ENCODE results near the gene SERPINB6.
"Not testable (repeated sequence)": the region's sequence is repeated elsewhere in the genome, so short reads cannot be mapped to it uniquely, and the experiment has no call there.

The SERPINB6 gene

DNA sequence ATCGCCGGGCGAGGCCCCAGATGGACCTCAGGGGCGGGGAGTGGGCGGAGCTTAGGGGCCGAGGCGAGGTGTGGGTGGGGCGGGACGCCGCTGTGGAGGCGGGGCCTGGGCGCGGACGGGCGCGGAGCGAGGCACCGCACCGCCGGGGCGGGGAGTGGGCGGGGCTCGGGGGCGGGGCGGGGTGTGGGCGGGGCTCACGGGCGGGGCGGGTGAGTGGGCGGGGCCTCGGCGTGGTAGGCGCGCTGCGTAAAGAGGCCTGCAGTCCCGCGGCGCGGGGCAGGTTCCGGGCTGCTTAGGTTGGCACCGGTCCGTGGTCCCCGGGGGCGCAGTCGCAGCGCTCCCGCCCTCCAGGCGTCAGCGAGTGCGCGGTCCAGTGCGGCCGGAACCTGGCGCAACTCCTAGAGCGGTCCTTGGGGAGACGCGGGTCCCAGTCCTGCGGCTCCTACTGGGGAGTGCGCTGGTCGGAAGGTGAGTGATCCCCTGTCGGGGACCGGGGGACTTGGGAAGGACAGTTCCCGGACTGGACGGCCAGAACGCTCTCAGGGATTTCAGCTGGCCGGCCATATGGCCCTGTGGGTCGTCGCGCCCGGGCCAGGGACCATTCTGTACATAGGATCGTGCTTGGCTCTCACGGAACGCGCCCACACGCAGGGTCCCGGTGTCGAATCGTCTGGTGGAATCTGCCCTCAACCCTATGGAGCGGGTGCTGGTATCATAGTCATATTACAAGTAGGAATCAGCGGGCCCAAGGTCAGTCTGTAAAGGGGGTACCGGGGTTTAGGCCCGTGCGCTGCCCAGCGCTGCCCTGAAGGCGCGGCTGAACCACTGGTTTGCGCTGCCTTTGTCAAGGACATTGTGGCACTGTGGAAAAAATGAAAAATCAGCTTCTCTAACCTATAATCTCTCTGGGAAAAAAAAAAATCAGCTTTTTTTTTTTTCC, 28.5 kb upstream of the SERPINB6 start, which contains the start of gene NQO2:
NQO2 (plus strand) TSS at position 277 of the 940 bp plus-strand sequence. CDS start 6,659 bp downstream, outside the sequence.
- DNase-seq (ENCODE audit: low read depth in 2 of 2): peak; percentile 82 to 84

DNA sequence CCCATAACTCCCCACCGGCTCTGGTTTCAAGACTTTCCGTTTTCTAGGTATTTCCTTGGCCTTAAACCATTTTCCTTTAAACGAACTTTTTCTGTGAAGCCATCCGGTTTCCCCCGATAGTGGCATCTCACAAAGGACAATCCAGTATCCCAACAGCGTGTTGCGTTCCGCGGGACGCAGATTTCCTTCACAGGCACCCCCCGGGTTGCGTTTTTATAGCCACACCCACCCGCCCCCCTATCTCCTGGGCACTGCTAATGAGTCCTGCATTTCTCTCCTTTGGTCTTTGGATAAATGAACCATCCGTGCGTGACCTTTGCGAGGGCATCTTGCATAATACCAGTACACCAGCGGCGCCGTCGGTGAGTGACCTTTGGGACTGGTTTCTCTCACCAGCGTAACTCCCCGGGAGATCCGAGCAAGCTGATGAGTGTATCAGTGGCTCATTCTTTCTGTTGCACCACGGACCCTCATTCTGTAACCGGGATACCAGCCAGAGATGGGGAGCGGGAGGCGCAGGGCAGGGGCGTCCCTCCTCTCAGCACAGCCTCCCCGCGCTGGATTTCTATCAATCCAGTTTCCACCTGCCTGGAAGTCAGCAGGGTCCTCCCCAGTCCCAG, 27.7 kb upstream of the SERPINB6 start:
- no peak for DNase-seq (ENCODE audit: low read depth in 2 of 2)

GRCh38 chr6:2998249-2998997, 27.1 kb upstream of the SERPINB6 start:
- not testable (repeated sequence) for DNase-seq (ENCODE audit: low read depth in 2 of 2)

- no peak for DNase-seq (ENCODE audit: low read depth in 2 of 2)
These were observed 22.5 kb upstream of the SERPINB6 start for GRCh38 chr6:2993755-2994317.

DNA sequence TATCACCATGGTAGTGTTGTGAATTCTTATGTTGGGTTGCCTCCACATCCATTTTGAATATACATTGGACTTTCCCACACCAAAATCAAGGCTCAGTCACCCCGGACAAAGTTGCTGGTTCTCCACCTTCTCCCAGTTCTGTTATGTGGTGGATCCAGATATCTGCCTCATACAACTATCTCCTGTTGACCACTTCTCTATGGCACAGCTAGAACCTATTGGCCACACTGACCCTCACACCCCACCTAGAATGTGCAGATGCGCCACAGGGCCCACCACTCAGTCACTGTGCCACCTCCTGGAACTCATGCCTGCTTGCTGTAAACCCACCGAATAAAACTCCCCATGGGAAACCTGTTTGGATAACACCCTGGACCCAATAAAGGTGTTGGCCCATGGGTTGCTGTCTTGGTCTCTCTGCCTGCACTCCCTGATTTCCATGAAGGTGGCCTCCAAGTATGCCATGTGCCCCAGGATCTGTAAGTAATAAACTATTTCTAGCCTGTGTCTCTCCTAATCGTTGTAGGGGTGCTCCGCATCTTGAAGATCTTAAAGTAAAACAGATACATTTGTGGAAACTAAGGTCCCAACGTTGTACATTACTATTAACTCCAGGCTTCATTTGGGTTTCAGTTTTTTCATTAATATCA, 21.1 kb upstream of the SERPINB6 start:
- DNase-seq (ENCODE audit: low read depth in 2 of 2): no peak

- no peak for DNase-seq (ENCODE audit: low read depth in 2 of 2)
These were observed 19.7 kb upstream of the SERPINB6 start for GRCh38 chr6:2990932-2991506.

- no peak for DNase-seq (ENCODE audit: low read depth in 2 of 2)
These were observed 19.0 kb upstream of the SERPINB6 start for GRCh38 chr6:2990248-2990931.

- peak in 1 of 2 donors; percentile 24 for DNase-seq (ENCODE audit: low read depth in 2 of 2)
These were observed 18.2 kb upstream of the SERPINB6 start for GRCh38 chr6:2989332-2990247.

DNA sequence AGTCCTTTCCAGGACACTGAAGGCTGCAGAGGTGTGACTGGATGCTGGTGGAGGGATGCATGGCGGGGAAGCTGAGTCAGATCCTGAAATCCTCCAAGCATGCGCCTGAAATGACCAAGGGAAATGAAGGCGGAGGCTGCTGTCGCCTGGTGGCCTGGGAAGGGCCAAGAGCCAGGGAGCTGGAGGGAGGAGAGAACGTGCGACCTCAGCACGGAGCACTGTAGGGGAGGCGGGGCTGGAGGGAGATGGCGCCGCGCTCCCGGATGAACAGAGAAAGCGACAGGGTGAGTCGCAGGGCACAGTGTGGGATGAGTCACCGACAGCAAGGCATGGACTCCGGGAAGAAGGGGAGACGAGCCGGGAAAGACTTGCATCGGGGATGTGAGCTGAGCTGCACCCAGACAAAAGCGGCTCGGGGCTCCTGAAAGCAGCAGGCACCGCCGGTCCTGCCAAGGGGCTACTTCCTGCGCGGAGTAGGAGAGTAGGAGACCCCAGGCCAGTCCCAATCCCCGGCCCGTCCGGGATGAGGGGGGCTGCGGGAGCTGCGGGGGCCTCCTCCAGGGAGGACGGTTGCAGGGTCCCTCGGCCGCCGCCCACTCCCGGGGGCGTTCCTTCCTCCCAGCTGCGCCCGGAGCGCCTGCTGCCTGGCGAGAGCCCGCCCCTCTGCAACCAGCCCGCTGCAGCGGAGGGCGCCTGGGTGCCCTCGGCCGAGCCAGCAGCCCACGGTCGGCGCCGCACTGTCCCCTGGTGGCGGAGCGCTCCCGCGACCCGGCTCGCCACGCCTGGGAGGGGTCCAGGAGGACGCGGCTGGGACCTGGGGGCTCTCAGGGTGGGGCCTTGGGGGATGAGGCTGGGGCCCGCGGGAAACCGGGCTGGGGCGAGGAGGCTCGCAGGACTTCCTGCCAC, 17.3 kb upstream of the SERPINB6 start:
- peak in 1 of 2 donors; percentile 50 for DNase-seq (ENCODE audit: low read depth in 2 of 2)

DNA sequence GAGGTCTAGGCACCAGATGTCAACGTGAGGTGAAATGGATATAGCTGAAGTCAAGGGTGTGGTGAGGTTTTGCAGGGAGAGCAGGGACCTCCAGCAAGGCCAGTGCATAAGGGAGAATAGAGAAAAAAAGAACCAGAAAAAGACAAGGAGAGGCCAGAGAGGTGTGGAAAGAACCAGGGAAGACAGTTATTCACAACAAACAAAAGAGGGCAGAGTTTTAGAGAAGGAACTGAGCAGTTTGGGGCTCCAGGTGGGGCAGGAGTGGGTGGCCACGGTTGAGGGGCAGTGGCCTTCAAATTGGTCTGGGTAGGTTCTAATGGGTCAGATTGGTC, 16.7 kb upstream of the SERPINB6 start:
- no peak for DNase-seq (ENCODE audit: low read depth in 2 of 2)

- no peak for DNase-seq (ENCODE audit: low read depth in 2 of 2)
These were observed 15.4 kb upstream of the SERPINB6 start for GRCh38 chr6:2986722-2987221.

DNA sequence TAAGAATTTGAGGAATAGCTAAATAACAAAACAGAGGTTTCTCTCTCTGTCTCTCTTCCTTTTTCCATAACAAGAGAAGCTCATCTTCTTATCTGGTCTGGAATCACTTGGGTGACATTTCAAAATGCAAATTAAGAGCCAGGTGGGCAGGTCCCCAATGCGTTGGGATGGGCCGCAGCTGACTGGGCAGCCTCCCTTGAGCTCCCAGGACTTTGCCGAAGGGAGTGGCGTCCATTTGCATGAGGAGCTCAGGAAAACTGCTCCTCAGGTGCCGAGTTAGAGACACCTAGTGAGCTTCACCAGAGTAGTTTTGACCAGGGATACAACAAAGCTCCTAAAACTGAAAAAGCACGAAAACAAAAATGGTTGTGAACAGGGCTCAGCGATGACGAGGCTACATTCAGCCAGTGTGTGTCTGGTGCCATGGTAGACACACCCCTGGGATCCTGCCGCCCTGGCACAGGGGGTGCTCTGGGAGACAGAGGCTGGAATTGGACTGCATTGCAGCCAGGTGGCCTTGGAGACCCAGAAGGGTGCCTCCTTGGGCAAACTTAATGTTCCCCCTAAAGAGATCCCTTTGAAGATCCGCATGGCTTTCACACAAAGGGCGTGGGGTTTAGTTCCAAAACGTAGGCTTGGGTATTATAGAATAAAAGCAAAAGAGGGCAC, 13.5 kb upstream of the SERPINB6 start:
- no peak for DNase-seq (ENCODE audit: low read depth in 2 of 2)

- no peak for DNase-seq (ENCODE audit: low read depth in 2 of 2)
These were observed 11.2 kb upstream of the SERPINB6 start for GRCh38 chr6:2982426-2983117.

- DNase-seq (ENCODE audit: low read depth in 2 of 2): no peak
These were observed 9.1 kb upstream of the SERPINB6 start for GRCh38 chr6:2980465-2980855.

- no peak for DNase-seq (ENCODE audit: low read depth in 2 of 2)
These were observed 8.6 kb upstream of the SERPINB6 start for GRCh38 chr6:2979819-2980464.

DNA sequence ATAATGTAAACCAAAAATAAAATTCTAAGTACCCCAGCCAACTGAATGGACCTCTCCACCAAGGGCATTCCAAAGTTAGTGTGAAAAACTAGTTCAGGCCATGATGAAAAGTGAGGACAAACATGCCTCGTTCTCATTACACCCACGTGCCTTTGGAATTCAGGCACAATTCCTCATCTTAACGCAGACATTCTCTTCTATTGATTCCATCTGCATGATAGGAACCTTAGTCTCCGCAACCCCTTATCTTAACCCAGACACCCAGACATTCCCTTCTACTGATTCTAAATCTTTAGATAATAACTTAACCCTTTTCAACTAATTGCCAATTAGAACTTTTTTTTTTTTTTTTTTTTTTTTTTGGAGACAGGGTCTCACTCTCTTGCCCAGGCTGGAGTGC, 7.6 kb upstream of the SERPINB6 start:
- no peak for DNase-seq (ENCODE audit: low read depth in 2 of 2)
